NCI-H2227 (cell line): ENCODE results near the gene DPH1.

Experiments
- DNase-seq: peaks from one replicate; lab custom pipeline; 2025; ENCODE audit not compliant: unreplicated experiment; lab: John Stamatoyannopoulos, UW

The DPH1 gene

DNA sequence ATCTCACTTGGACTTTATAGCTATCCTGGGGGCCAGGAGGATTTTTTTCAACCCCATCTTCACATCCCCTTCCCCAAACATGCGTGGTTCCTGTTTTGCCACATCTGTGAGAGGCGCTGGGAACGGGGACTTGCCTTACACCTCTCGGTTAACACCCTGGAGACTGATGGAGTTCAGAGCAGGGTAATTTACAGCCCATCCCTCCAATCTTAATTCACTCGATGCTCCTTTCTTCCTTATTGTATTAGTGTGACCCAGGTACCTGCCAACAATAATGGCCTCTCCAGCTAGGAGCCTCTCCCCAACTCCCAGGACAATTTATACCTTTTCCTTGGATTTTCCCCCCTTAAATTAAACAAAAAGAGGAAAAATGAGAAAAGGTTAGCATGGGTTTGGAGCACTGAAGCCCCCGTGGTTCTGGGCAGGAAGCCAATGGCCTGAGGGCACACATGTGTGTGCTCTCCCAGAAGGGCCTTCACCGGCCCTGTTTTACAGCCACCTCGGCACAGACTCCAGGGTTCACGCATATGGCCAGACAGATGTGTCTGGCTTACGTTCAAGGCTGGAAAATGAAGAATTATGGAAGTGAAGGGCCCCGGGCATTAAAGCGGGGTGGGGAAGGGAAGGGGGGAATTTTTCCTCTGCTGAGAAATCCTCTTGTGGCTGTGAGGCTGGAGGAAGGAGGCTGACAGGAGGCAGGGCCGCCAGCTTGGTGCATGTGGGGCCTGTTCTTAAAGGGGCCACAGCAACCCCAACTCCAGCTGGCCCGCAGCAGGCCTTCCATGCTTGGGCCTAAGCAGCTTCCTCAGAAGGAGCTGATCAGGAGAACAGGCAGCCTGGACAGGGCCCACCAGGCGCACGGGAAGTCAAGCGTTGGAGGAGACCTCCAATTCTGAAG is 46.4 kb downstream of the DPH1 start:
- DNase-seq, result no peak

DNA sequence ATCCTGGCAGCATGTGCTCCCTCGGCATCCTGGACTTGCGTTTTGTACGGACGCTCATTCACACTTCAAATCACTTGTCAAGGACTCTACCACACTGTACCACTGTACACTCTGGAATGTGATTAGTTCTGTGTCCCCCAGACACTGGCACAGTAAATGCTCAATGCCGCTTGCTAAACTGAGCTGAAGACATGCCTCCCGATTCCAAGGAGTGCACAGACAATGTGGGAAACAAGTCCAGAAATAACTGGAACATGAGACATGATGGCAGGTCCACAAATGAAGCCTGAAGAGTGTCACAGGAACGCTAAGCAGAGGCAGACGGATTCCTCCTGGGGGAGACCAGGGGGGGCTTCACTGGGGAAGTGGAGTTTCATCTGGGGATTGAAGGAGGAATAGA is 47.1 kb downstream of the DPH1 start:
- DNase-seq, result no peak

DNA sequence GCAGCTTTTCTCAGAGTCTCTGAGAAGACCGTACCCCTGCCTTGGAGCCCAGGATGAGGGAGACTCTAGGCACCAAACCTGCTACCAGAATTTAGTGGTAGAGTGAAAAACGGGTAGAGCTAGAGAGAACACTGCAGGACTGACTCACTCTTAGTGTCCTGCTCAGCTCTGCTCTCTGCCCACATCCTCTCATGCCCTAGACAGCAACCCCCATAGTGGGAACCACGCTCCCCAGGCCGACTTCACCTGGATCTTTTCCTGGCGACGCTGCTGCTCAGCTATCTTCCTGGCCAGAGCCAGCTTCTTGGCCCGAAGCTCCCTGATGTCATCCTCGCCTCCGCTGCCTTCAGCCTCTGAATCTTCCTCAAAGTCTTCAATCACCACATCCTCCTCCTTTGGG is 51.6 kb downstream of the DPH1 start:
- no peak for DNase-seq

DNA sequence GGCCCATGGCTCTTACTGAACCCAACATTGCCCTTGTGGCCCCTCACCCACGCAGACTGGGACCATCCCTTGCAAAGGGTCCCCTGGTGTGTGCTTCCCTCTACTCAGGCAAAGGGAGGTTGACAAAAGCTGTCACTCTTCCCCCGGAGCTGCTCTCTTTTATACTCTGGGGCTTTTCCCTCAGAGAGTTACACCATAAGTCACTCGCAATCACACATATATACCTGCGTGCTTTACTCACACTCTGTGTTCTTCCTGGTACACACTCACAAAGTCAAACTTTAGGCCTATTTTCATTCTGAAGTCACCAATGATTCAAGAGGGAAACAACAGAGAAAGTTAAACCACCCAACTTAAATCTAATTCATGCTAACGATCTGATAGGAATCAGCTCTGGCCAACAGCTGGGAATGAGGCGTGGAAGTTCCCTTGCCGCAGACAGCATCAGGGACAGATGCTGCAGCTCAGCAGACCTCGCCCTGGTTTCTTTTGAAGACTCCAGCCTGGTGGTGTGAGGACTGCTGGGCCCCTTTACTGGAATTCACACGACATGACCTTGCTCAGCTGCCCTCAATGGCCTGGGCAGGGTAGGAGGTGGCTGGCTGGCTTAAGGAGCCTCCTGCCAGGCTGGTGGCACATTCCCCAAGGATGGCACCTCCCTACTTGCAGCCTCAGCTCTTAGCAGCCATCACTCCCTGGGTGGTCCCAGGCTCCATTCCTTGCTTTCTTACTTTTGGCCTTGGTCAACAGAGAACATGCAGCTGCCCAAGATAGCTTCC is 52.2 kb downstream of the DPH1 start:
- no peak for DNase-seq

- no peak for DNase-seq
Measured at GRCh38 chr17:2083613-2084035, 53.7 kb downstream of the DPH1 start.

- no peak for DNase-seq
Measured at GRCh38 chr17:2084036-2084765, 54.2 kb downstream of the DPH1 start.

- DNase-seq, result peak; percentile 40
Measured at GRCh38 chr17:2084766-2085647, 55.1 kb downstream of the DPH1 start.

GRCh38 chr17:2085648-2085949 is 55.6 kb downstream of the DPH1 start:
- DNase-seq, result no peak

- no peak for DNase-seq
Measured at GRCh38 chr17:2086306-2086705, 56.4 kb downstream of the DPH1 start.

DNA sequence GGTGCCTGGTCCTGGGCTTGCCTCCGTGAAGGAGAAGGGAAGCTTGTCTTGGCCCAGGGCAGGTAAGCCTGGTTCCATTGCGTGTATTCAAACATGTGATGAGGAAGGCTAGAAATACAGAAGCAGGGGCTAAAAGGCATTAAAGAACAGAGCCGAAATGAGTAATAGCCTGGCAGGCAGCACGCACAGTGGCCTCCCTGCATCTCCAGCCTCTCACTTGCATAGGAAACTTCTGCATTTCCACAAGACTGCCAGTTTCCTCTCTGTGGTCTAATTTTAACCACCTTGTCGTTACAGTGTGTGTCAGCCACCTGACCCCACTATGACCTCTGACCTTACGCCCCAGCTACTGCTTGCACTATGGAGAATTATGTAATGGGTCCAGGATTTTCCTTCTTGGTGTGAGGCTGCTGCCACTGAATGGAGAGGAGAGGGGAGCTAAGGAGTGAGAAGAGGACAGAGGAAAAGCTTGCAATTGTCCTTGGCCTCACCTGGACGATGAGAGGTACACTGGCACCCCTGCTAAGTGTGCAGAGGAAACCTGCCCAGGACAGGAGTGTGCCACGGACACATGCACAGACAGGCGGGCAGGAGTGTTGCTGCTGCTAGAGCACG is 57.8 kb downstream of the DPH1 start:
- no peak for DNase-seq

DNA sequence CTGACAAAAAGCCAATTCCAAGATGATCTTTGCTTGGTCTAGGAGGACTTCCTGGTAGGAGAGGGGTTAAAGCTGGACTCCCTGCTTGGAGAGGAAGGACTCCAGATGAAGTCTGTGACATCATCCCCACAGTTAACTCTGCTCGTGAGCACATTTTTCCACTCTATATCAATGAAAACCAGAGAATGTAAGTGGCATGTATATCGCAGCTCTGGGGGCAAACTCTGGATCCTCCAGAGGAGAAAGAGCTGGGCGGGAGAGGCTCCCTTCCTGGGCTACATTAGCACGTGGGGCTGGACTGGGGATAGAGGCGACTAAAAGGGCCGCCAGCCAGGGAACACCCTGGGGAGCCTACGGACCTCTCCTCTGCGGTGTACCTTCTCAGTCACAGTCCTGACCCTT is 59.1 kb downstream of the DPH1 start:
- no peak for DNase-seq

DNA sequence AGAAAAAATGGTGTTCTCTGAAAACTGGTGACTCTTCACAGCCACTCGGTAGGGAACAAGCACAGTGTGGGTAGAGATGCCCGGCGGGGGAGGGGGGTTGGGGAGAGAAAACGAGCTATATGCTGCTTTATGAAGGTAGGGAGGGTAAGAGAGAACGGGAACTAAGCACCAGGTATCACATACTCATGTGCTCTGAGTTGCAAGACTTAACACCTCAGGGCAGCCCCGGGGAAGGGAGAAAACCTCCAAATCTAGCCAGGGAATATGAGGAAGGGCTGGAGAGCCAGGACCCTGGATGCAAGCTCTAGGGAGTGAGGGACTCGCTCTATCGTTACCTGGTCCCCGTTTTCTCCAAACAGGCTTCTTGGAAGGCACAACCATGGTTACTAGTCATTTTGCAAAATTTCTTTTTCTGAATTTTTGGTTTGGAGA is 60.3 kb downstream of the DPH1 start:
- DNase-seq, result no peak

GRCh38 chr17:2090804-2091534 is 61.0 kb downstream of the DPH1 start:
- DNase-seq, result no peak

DNA sequence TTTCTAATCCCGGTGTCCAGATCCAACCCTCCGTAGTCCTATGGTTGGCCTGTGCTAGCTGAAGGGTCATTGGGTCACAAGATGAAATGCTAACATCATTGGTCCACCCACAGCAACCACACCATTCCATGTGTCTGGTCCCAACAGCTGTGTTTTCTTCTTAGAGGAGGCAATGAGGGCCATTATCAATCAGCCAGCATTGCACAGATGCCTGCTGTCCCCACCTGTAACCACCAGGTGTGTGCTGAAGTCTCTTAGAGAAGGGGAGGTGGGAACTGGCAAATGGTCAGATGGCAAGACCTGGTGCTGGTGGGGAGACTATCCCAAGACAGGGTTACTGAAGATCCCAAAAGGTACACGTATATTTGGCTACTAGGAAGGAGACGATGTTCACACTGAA is 62.3 kb downstream of the DPH1 start:
- DNase-seq, result no peak

DNA sequence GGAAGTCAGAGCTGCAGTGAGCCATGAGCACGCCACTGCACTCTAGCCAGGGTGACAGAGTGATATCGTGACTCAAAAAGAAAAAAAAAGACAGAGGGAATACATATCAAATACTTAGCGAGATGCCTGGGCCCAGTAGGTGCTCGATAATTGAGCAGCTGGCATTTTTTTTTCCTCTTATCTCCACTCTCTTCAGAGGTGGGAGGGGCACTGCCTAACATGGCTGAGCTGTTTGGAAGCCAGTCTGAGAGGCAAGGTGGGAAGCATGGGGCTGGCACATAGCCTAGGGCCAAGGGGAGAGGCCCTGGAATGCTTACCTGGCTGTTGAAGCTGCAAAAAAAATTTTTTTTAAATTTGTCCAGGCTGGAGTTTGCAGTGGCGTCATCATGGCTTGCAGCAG is 63.4 kb downstream of the DPH1 start:
- DNase-seq, result no peak
